Measurements from ENCODE around the gene ERFE. TPM values are rescaled to one million over a fixed set of nuclear protein-coding genes. Genes with fewer than 3 reads are reported as not detected.

ERFE gene
- total RNA-seq, 1 donor from 2014 or later: 86.8 TPM

DNA sequence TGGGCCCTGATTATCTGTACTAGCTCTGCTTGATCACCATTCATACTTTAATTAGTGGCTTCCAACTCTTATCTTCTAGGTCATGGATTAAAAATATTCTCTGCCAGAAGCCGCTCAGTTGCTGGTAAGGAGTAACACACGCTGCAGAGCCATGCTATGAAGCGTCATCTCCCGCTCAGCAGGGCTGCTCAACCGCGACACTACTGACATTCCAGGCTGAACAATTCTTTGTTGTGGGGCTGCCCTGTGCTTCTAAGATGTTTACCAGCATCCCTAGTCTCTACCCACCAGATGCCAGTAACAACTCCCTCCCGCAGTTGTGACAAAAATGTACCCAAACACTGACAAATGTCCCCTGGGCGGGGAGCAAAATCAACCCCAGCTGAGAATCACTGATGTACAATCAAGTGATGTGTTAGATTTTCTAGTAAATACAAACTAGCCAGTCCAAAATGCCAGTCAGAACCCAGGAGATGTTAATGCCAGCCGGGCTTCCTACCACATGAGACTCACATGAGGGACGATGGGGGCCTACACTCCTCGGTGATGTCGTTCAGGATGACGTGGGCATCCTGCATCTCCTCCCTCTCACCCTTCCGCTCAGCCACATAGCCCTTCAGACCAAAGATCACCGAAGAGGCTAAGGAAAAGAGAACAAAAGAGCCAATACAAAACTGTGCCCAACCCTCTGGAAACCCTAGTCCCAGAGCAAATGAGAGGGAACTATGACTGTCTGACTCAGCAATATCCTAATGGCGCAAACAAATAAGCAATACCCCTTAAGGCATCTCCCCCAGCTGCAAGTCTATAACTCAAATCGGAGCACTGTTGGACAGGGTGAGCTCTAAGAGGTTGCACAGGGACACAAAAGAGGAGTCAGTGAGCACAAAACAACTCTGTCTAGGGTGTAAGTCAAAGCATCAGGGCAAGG, 29.1 kb downstream of the ERFE start:
- no peak overlapping the region for H3K4me3 ChIP-seq (ENCODE audit: low read depth, low read length)
- TF ChIP-seq, protein P1, sequence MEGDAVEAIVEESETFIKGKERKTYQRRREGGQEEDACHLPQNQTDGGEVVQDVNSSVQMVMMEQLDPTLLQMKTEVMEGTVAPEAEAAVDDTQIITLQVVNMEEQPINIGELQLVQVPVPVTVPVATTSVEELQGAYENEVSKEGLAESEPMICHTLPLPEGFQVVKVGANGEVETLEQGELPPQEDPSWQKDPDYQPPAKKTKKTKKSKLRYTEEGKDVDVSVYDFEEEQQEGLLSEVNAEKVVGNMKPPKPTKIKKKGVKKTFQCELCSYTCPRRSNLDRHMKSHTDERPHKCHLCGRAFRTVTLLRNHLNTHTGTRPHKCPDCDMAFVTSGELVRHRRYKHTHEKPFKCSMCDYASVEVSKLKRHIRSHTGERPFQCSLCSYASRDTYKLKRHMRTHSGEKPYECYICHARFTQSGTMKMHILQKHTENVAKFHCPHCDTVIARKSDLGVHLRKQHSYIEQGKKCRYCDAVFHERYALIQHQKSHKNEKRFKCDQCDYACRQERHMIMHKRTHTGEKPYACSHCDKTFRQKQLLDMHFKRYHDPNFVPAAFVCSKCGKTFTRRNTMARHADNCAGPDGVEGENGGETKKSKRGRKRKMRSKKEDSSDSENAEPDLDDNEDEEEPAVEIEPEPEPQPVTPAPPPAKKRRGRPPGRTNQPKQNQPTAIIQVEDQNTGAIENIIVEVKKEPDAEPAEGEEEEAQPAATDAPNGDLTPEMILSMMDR (conservative IDR thresholded peaks at IDR 0.05; ENCODE audit: low read depth, low read length): no peak
- DNase-seq (ENCODE audit: low read depth): no peak

DNA sequence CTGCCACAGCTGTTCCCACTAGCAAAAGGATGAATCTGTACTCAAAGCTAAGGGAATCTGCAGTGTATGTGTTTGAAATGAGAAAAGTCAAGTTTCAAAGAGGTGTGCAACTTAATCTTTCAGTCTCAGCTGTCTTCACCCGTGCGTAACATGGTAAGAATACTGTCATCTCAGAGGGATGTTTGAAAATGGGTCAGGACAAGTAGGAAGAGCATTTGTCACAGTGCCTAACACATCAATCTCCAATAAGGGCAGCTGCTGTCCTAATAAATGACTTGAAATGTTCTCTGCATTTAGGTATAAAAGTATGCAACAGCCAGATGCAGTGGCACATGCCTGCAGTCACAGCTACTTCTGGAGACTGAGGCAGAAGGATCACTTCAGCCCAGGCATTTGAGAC, 31.7 kb downstream of the ERFE start:
- H3K4me3 ChIP-seq (ENCODE audit: low read depth, low read length): no peak overlapping the region
- no peak for DNase-seq (ENCODE audit: low read depth)
- TF ChIP-seq, protein P1 (conservative IDR thresholded peaks at IDR 0.05; ENCODE audit: low read depth, low read length): no peak

DNA sequence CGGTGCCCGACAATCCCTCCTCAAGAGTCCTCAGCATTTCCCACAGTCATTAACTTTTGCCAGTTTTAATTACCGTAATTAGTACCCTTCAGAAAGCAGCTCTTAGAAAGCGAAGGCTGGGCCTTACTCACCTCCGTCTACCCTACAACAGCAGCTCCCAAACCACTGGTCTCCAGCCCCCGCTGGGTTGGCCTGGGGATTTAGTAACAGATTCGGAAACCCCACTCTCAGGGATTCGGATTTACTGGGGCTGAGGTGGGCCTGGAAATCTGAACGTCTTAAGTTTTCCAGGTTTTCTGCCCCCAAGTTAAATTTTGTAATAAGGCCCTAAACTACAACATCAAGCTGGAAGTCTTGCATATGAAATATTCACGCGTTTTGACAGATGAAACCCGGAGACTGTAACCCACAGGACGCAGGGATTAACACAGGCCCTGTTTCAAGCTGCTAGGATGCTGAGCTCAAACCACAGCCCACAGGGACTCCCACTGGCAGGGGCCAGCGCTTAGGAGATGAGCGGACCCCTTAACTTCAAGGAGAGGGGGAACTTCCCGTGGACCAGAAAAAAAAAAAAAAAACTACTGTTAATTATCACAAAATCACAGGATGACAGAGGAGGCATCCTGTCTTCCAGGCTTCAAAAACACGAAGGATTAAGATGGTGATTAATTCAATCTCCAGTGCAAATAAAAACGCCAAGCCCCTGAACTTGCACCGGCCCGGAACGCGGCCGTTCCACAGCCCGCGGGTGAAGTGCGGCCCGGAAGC, 43.7 kb downstream of the ERFE start:
- no peak for DNase-seq (ENCODE audit: low read depth)
- TF ChIP-seq, protein P1 (conservative IDR thresholded peaks at IDR 0.05; ENCODE audit: low read depth, low read length): no peak

DNA sequence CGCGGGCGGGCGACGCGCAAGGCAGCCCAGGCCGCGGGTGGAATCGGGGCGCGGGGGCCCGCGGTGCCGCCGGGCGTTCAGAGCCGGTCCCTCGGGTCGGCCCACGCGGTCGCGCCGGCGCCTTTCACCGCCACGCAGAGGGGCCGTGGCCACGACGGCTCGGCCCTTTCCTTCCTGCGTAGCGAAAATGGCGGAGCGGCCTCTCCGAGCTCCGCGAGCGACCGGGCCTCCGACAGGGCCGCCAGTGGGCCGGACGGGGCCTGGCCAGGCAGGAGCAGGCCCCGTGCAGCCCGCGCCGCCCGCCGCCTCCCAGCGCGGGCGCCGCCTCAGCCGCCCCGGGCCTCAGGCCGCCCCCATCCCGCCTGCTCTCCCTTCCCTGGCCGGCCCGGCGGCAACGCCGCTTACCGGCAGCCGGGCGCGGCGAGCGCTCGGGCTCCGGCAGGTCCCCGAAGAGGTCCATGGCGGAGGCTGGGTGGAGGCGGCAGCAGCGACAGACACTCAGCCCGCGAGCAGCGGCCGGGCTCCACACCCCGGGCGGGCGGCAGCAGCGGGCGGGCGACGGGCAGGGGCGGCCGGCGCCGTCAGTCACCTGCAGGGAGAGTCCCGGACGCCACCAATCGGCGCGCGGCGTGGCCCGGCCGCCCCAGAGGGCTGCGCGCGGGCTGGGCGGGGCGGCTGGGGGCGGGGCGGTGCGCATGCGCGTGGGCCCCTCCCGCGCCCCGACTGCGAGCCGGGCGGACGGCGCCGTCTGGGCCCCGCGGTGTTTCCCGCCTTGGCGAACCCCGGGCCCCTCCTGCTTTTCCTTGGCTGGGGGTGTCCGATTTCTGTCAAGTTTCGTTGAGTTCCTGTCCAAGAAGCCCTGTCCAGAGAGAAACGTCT, 44.6 kb downstream of the ERFE start, which contains the start of gene ILKAP:
Gene ILKAP, minus strand, starts transcription at position 602 of the 879 bp plus-strand sequence. Its CDS starts 142 bp downstream, at position 460.
- no peak for DNase-seq (ENCODE audit: low read depth)
- peak within 1 kb of the TSS; percentile 75 for H3K4me3 ChIP-seq (ENCODE audit: low read depth, low read length)
- TF ChIP-seq, protein P1 (conservative IDR thresholded peaks at IDR 0.05; ENCODE audit: low read depth, low read length): no peak

More for the DNA sequence above, 43.7 kb downstream of the ERFE start:
- H3K4me3 ChIP-seq (ENCODE audit: low read depth, low read length): peak overlapping the region; percentile 75

DNA sequence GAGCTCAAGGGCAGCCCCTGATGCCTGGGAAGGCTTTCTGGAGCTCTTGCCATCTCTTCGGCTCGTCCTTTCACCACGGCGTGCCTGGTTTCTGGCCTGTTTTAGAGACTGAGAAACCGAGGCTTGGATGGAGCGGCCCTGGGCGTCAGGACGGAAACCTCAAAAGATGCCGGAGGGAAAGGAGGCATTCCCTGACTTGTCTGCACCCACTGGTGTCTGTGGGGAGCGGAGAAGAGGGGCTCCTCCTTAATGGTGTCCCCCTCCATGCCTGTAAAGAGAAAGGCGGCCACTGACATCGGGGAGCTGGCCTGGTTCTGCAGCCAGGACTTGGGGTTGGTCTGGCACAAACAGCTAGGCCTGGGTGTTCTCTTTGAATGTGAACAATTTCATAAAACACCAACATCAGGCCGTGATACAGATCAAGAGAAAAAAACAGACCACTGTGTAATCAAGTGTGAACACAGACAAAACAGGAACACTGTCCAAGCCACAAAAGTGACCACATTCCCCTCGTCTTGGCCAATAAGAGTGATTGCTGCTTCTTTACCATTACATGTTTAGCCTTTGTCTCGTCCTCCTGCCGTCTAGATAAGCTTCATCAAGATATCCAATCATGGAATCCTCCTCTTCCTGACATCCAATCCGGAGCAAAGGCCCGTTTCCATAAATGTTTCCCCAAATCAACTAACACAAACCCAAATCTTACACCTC, 45.4 kb downstream of the ERFE start:
- DNase-seq (ENCODE audit: low read depth): no peak
- peak overlapping the region; percentile 64 for H3K4me3 ChIP-seq (ENCODE audit: low read depth, low read length)
- TF ChIP-seq, protein P1 (conservative IDR thresholded peaks at IDR 0.05; ENCODE audit: low read depth, low read length): no peak

DNA sequence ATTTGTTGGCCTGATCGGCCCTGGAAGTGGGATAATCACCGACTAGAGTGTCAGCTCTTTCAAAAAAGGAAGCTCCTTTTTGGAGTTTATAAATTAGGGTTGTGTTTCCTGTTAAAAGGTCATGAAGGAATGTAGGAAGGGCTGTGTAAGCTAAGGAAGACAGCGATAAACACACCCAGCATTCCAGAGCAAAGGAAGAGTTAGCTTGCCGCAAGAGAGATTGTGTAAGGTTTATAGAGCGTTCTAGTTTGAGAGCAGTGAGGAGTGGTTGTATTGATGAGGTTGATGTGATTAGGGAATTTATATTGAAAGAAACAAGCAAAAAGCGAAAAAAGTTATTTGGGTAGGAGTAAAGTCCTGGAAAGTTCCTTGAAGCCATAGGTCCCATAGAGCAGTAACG, 48.2 kb downstream of the ERFE start:
- no peak overlapping the region for H3K4me3 ChIP-seq (ENCODE audit: low read depth, low read length)
- TF ChIP-seq, protein P1 (conservative IDR thresholded peaks at IDR 0.05; ENCODE audit: low read depth, low read length): no peak
- DNase-seq (ENCODE audit: low read depth): no peak
